Smooth muscle cell (in vitro differentiated cells): ENCODE data around the gene IGLL1. TPM values are rescaled to one million over a fixed set of nuclear protein-coding genes. Genes with fewer than 3 reads are reported as not detected.

ENCODE experiments used
- DNase-seq: peaks from one replicate; lab custom pipeline; 2025; ENCODE audit not compliant: unreplicated experiment; lab: John Stamatoyannopoulos, UW
- H2AFZ ChIP-seq: fragments of 200-600 bp; sonication (generic); 2 replicates; pipeline ENCODE4 v1.6.0; 2016; ENCODE audit warnings: antibody characterized with exemption, low read depth, mild to moderate bottlenecking
- H3F3A ChIP-seq: fragments of 200-600 bp; sonication (generic); 2 replicates; pipeline ENCODE4 v1.6.0; 2017; ENCODE audit warnings: antibody characterized with exemption, low read depth
- H3K27ac ChIP-seq: fragments of 200-600 bp; sonication (generic); 2 replicates; pipeline ENCODE4 v1.5.1; 2016; ENCODE audit warnings: low read depth, mild to moderate bottlenecking
- H3K27me3 ChIP-seq: fragments of 200-600 bp; sonication (generic); 2 replicates; pipeline ENCODE4 v1.6.1; 2016; ENCODE audit warnings: low read depth, mild to moderate bottlenecking
- H3K36me3 ChIP-seq: fragments of 200-600 bp; sonication (generic); 2 replicates; pipeline ENCODE4 v1.5.1; 2016; ENCODE audit warnings: low read depth
- H3K4me1 ChIP-seq: fragments of 200-600 bp; sonication (generic); 2 replicates; pipeline ENCODE4 v1.5.1; 2016; ENCODE audit warnings: low read depth
- H3K4me2 ChIP-seq: fragments of 200-600 bp; sonication (generic); 2 replicates; pipeline ENCODE4 v1.6.0; 2016; ENCODE audit warnings: mild to moderate bottlenecking
- H3K4me3 ChIP-seq: fragments of 200-600 bp; sonication (generic); 2 replicates; pipeline ENCODE4 v1.5.1; 2016; ENCODE audit warnings: mild to moderate bottlenecking
- H3K79me2 ChIP-seq: fragments of 200-600 bp; sonication (generic); 2 replicates; pipeline ENCODE4 v1.6.0; 2016; ENCODE audit warnings: low read depth, mild to moderate bottlenecking
- H3K9ac ChIP-seq: fragments of 200-600 bp; sonication (generic); 2 replicates; pipeline ENCODE4 v1.6.0; 2016; ENCODE audit warnings: low read depth
- H3K9me3 ChIP-seq: fragments of 200-600 bp; sonication (generic); replicated peaks from 2 replicates; pipeline ENCODE4 v1.5.1; 2016; ENCODE audit warnings: low read depth
- H4K20me1 ChIP-seq: fragments of 200-600 bp; sonication (generic); 2 replicates; pipeline ENCODE4 v1.6.0; 2016; ENCODE audit warnings: low read depth
- CTCF ChIP-seq: fragments of 200-600 bp; sonication (generic); IDR thresholded peaks from 2 replicates; pipeline ENCODE4 v1.5.1; 2017; ENCODE audit warnings: borderline replicate concordance, mild to moderate bottlenecking, antibody characterized with exemption; ENCODE audit not compliant: insufficient read depth, poor library complexity, severe bottlenecking
- WGBS: methylation state at CpG from one replicate; pipeline ENCODE4 v1.1.7; 2016; ENCODE audit warnings: low lambda C conversion rate; 5-methylcytosine and 5-hydroxymethylcytosine counted together
- polyA plus RNA-seq: library from polyadenylated mRNA; unstranded; fragments of >200 nt; fragmentation: Nextera tagmentation; extraction: Ambion mirVana; gene quantifications from 2 replicates; pipeline ENCODE4 v1.2.1, GENCODE V29; 2016
- total RNA-seq: library from RNA; depleted of rRNA; stranded (reverse); fragments of >200 nt; gene quantifications from 2 replicates; pipeline ENCODE4 v1.2.3, GENCODE V29; 2014

Gene IGLL1
- total and polyA plus RNA-seq, 2 experiments from 2014 or later, result not detected

- Histone ChIP-seq H3K4me1 (no peaks in the 10 kb centered on the region), H2AFZ (no peak overlapping the region), H3K9ac (no peak overlapping the region), H3K27me3 (no peaks in the 10 kb centered on the region), H3K4me3 (no peak overlapping the region), H4K20me1 (no peaks in the 10 kb centered on the region), H3F3A (no peaks in the 10 kb centered on the region), H3K36me3 (no peaks in the 10 kb centered on the region), H3K4me2 (no peak overlapping the region), H3K9me3 (no peaks in the 10 kb centered on the region), H3K79me2 (no peaks in the 10 kb centered on the region), H3K27ac (no peak overlapping the region)
- DNase-seq, result no peak
- TF ChIP-seq CTCF, result no peak
- 82% methylated on average over 12 of the region's 12 CpGs for WGBS
Measured at GRCh38 chr22:23609983-23610781, 30.1 kb upstream of the IGLL1 start.

GRCh38 chr22:23608583-23608982 lies 28.5 kb upstream of the IGLL1 start:
- Histone ChIP-seq H3K4me1 (no peaks in the 10 kb centered on the region), H3K9me3 (no peaks in the 10 kb centered on the region), H3K4me3 (no peak overlapping the region), H3K79me2 (no peaks in the 10 kb centered on the region), H3F3A (no peaks in the 10 kb centered on the region), H3K4me2 (no peak overlapping the region), H2AFZ (no peak overlapping the region), H3K27me3 (peaks cover 9% of the 10 kb centered on the region), H3K9ac (no peak overlapping the region), H3K27ac (no peak overlapping the region), H4K20me1 (no peaks in the 10 kb centered on the region), H3K36me3 (no peaks in the 10 kb centered on the region)
- WGBS, result 22% methylated on average over 6 of the region's 6 CpGs
- no peak for TF ChIP-seq CTCF
- DNase-seq, result no peak

- Histone ChIP-seq H3K27me3 (peaks cover 16% of the 10 kb centered on the region), H2AFZ (no peak overlapping the region), H3K36me3 (no peaks in the 10 kb centered on the region), H4K20me1 (no peaks in the 10 kb centered on the region), H3K4me2 (no peak overlapping the region), H3K27ac (no peak overlapping the region), H3K9me3 (no peaks in the 10 kb centered on the region), H3K4me1 (no peaks in the 10 kb centered on the region), H3K9ac (no peak overlapping the region), H3K79me2 (no peaks in the 10 kb centered on the region), H3F3A (no peaks in the 10 kb centered on the region), H3K4me3 (no peak overlapping the region)
- TF ChIP-seq CTCF, result no peak
- DNase-seq, result no peak
- WGBS, result 86% methylated on average over 20 of the region's 20 CpGs
Measured at GRCh38 chr22:23606204-23607131, 26.4 kb upstream of the IGLL1 start.
